ENCODE data around the gene NMU.

- TF ChIP-seq ELK1 (IDR thresholded peaks at IDR 0.05; ENCODE audit: low read depth, low read length): no peak
- TF ChIP-seq TAF1 (IDR thresholded peaks at IDR 0.05; ENCODE audit: borderline replicate concordance, low read depth, low read length): no peak
- TF ChIP-seq CREB1 (IDR thresholded peaks at IDR 0.05; ENCODE audit: low read depth): no peak
- TF ChIP-seq CTCF (IDR thresholded peaks at IDR 0.05 in 2 of 3, conservative IDR thresholded peaks at IDR 0.05 in 1 of 3; ENCODE audit: control insufficient read depth in 2 of 3, extremely low read depth in 1 of 3, insufficient read depth in 1 of 3, low read depth in 3 of 3, low read length in 3 of 3): no peak
- no peak for TF ChIP-seq PBX3 (IDR thresholded peaks at IDR 0.05; ENCODE audit: insufficient replicate concordance, low read depth, low read length)
- TF ChIP-seq POLR2AphosphoS5 (IDR thresholded peaks at IDR 0.05; ENCODE audit: low read length): no peak
- no peak for TF ChIP-seq SREBF1 (IDR thresholded peaks at IDR 0.05; ENCODE audit: low read length)
- TF ChIP-seq TCF7 (IDR thresholded peaks at IDR 0.05; ENCODE audit: borderline replicate concordance): no peak
- no peak for TF ChIP-seq POLR2A (IDR thresholded peaks at IDR 0.05; ENCODE audit: low read depth, low read length)
- TF ChIP-seq PAX5 (IDR thresholded peaks at IDR 0.05; ENCODE audit: borderline replicate concordance, low read depth, low read length): no peak
These were observed 45.3 kb upstream of the NMU start for GRCh38 chr4:55681430-55681829.

Measured in GM12878 (cell line).